NCI-H2107 treated with DMSO at 0.1 percent for 48 hours (cell line): ENCODE measurements around the gene SORCS3.

Source experiments
- DNase-seq: peaks from one replicate; lab custom pipeline; 2025; ENCODE audit not compliant: unreplicated experiment; lab: John Stamatoyannopoulos, UW

The SORCS3 gene

DNA sequence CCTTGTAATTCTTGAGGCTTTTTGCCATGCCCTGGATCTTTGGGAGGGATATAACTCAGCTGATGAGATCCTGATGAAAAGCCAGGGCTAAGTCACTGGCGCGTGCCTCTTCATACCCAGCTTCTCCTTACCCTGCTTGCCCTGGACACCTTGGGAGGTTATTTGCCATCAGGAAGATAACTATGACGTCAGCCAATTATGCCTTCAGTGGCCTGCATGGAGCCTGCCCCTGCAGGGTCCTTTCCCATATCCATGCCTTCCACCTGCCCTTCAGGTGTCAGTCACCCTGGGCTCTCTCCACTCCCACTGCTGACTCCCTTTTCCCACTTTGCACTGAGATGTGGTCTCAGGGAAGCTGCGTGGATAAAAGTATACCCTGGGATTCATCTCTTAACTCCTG, 520.1 kb downstream of the SORCS3 start:
- no peak for DNase-seq

DNA sequence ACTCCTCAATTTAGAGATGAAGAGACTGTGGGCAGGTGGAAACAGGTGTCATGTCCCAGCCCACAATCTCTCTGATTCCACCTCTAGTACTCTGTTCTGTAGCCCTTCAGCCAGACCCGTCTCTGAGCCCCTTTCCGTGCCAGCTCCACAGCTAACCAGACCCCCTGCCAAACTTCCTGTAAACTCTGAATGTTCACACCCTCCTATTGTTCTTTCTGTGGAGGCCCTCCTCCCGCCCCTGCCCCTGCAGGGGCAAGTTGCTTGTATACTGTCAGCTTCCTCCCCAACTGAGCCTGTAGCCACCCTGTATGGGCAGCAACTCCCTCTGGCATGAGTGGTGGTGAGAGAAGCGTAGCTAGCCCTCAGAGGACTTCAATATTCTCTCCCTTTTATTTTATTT, 520.7 kb downstream of the SORCS3 start:
- DNase-seq = no peak

DNA sequence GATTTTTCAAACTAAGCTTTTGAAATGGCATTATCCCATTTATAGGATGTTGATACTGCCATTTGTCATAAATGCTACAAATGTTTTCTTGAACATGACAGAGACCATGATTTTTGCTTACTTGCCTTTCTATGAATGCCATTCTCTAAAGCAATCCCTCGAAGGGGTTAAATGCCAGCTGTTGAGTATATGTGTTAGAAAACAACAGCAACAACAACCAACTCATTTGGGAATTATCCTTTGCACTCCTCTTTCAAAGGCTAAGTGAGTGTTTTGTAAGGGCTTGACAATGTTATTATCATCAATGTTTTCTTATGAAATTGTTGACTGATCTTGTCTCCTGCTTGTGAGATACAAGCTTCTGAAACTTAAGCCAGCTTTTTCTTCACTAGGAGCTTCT, 529.4 kb downstream of the SORCS3 start:
- DNase-seq = no peak

DNA sequence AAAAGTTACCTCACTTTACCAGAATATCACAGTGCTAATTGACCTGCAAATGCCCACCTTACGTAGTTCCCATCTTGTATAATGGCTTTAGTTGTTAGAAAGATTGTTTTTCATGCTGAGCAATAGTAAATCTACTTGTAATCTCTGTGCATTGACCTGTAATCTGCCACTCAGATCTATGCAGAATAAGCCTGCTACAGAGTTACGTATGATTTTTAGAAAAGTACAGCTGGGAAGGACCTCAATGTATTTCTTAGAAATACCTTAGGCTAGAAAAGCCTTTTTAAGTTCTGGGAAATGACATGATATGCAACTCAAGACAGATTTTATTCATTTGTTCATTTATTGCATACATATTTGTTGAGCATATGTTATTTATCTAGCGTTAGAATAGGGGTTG, 530.9 kb downstream of the SORCS3 start:
- no peak for DNase-seq

DNA sequence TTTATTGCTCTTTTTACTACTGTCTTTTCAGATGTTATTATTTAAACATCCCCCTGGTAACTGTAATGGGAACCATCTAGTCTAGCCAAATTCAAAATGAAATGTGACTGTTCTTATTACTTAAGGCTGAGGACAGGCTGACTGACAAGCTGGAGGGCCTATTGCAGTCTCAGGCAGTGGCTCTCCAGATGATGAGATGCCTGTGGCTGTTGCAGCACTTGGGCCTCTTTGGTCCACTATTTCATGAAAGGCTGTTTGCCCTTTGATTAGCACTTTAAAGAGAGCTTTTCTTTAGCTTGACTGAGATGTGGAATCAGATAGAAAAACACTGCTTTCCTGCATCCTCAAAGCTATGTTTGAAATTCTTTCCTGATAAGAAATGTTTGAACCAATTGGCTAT, 540.5 kb downstream of the SORCS3 start:
- DNase-seq = no peak

DNA sequence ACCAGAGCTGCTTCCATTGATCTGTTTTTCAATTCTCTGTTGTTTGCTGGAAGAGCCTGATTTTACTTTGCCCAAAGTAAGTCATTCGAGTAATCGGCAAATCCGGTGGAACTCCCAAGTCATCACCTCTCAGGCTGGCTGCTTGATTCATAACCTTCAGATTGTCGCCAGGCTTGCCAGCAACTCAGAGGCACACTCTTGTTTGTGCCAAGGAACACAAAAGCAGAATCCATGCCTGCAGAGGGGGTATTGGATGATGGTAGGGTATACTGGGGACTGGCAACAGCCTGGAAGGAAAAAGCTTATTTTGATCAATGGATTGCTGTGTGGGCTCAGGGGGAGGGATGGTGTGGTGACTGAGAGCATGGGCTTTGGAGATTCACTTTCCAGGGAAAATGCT, 542.4 kb downstream of the SORCS3 start:
- DNase-seq = no peak

DNA sequence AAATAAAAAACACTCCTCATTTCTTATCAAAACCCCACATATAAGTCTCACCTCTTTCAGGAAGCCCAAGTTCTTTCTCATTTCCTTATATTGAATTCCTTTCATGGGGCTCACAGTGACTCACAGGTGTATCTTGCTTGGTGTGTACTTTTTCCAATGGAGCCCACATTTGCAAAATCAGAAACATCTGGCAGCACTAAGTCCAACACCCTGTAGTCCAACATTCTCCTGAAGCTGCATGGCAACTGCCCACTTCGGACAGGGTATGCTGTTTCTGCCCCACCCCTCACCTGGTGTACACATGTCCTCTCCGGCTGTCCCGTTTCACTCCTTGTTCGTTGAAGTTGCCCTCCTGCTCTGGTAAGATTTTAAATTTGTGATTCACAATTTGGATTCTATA, 544.1 kb downstream of the SORCS3 start:
- no peak for DNase-seq

DNA sequence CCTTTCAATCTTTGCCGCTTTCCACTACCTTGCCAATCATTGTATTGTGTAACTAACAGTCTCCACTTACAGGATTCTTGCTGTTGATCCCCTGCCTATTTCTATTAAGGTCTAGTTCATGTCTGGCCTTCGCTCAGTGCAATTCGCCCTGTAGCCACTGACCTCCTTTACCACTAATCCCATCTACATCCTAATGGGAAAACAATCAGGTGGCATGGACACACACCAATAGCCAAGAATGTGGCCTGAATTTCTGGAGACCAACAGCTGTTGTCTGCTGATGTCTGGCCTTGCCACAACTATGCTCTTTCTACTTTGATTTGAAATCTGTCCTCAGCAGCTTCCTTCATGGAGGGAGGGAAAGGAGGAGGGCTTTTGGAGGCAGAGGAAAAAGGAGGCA, 546.2 kb downstream of the SORCS3 start:
- DNase-seq = no peak

DNA sequence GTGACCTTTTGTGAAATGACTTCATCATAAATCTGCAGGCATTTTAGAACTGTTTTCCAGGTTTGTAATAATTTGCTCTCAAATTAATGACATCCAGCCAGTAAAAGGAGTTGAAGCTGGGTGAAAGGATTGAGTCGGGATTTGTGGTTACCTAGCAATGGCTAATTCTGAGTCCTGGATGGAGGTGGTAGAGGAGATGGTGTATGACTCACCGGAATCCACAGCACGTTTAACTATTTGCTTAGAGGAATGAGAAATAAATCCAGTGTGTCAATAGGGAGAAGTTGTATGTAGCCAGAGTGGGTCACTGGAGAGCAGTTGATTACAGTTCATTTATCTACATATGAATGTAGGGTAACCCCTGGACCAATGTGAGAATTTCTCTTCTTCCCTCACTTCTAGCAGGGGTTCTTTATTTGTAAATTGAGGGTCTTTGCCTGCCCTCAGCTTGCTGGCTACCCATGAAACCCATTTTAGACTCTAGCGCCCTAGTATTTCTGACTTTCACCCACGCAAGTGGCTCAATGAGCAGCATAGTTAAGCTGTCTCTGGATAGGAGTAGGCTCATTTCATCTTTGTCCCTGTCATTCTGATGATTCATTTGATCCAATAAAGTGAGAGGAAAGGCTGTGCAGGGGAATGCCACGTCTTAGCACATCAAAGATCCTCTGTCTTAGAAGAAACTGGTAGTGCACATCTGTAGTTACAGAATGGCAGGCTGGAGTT, 547.8 kb downstream of the SORCS3 start:
- no peak for DNase-seq

DNA sequence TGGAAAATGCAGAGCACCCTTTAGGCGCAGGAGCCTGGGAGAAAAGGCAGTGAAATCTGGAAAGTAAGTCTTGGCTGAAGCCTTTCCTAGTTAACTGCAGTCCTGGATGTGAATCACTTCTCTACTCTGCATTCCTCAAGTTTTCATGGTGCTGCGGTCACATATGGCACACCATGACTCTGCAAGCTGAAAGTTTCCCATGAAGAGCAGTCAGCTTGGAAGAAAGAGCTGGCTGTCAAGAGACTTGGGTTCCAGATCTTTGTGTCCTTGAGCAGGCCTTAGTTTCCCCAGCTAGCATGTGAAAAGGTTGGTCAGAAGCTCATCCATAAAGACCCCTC, 548.3 kb downstream of the SORCS3 start:
- no peak for DNase-seq

DNA sequence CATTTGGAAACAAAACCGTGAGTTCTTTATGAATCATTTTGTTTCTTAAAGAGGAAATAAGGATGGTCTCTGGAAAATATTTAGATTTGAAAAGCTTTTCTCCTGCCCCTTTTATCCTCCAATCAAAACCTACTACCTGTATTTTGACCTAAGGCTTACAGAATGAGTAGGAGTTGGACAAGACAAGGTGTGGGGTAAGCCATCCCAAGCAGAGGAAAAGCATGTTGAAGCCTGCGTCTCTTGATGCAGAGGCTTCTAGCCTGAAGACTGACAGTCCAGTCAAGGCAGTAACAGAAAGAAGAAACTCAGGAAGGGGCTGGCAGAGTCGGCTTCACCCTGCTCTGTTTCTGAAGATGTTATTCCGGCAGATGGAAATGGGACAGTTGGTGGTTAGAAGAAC, 551.1 kb downstream of the SORCS3 start:
- DNase-seq = no peak

DNA sequence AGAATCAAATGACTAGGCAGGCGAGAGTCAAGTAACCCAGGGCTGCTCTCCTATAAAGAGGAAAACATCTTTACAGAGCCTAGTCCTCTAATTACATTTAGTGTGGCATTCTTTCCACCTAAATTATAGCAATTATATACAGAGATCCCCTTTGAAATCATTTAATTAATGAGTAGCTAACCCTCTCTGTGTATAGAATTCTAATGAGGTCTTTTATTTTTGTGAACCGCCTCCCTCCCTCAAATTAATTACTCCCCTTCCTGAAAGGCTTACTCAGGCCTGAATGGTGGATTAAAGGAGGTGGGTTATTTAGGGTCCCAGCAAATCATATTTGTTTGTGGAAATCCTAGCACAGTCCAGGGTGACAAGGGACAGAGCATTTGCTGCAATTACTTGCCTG, 551.8 kb downstream of the SORCS3 start:
- no peak for DNase-seq

DNA sequence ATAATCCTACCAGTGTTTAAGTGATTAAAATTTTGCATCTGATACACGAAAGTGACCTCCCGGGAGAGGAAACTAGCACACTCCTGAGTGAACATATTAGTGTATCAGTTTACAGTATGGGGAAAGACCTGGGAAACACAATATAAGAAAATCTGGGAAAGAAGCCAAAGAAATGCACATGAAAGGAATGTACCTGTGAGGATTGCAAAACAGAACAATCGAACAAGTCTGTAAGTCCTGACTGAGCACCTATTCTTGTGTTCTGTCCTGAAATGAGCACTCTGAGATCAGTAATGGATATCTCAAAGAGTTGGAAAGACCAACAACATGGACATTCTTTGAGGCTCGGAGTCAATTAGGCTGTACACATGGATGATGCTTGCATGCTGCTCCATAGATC, 554.7 kb downstream of the SORCS3 start:
- no peak for DNase-seq

DNA sequence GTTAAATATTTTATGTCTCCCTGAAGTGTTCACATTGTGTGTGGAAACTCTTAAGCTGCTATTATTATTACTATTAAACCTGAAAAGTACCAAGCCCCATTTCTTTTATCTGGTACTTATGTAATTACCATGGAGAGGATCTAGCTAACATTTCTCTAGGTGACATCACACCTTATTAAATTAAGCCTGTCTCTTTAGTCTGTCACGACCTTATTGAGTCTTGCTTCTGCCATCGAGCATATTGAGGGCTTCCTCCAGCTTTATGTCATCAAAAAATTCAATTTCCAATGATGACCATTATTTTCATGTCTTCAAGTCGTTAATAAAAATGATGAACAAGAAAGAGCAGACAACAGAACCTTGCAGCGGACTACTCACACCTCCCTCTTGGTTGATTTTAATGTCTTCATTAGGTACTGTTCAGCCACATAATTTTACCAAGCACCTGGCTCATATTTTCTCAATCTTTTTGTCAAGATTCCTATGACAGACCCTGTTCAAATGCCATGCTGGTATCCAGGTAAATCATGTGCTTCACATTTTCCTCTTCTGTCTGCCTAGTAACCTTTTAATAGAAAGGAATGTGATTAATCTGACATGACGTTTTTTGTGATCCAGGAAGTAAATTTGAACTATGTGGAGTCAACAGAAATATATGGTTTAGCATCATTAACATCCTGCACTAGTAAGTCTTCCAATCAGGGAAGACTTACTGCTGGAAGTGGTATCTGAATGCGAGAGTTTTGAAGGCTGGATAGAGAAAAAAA, 556.7 kb downstream of the SORCS3 start:
- no peak for DNase-seq

DNA sequence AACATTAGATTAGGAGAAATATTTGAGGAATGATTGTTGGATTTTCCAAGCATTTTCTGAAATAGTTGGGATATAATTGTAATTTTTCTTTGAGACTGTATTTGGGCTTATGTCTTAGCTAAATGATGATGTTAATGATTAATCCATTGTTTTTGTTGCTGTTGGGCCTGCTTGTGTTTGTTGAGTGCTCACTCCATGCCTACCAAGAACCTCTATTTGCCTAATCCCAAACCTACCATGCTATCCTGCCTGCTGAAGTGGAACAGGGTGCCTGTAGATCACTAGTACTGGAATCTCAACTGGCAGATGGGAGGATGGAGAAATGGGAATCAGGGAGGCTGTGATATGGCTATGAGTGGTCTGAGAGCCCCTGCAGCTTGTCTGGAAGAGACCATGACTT, 565.5 kb downstream of the SORCS3 start:
- no peak for DNase-seq

DNA sequence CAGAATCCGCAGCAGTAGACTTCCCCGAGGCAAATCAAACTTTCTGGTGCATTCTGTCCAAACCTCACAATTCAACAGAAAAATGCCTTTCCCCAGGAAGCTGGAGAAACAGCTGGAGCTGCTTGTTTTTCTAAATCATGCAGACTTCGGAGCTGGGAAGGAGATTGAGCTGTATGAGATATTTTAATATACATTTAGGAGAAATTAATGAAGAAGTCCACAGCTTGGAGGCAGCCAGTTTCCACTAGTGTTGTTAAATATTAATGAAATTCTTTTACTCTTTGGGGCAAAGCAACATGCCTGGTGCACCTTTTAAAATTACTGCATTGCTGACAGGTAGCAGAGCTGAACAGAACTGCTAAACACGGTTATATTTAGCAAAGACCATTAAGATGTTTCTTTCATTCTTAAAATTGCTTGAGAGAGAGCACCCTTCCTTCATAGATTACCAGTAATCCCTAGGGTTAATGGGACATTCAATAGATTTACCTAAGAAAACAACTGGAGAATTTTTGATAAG, 566.4 kb downstream of the SORCS3 start:
- DNase-seq = no peak

DNA sequence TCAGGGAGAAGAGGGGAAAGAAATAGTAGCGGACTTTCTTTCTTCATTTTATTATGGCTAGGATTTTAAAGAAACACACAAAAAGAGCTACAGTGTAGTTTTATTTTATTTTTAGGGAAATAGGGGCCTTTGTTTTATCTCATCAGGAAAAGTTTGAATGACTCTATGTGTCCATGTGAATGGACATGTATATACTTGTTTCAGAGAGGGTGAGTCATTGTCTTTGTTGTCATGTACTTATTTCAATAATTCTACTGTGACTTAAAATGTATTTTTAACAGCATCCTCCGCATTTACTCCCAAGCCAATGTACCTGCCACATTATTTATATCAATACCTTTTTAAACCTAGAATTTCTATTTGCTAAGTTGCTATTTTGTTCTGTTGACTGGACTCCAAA, 569.5 kb downstream of the SORCS3 start:
- DNase-seq = no peak

DNA sequence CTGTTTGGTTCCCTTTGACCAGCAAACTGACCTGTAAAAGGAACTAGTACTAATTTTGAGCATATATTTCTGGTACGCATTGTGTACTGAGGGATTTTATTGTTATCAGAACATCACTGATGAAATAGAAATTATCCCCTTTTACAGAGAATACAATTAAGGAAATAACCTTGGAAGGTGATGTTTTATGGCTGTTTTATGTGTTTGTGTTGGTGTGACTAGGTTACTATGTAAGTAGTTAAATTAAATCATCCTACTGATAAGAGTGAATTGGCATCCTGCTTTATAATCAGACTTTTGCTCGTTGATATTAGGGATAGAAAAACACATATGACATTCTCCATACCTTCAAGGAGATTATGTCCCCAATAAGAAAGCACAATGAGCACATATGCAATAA, 596.6 kb downstream of the SORCS3 start:
- DNase-seq = no peak

DNA sequence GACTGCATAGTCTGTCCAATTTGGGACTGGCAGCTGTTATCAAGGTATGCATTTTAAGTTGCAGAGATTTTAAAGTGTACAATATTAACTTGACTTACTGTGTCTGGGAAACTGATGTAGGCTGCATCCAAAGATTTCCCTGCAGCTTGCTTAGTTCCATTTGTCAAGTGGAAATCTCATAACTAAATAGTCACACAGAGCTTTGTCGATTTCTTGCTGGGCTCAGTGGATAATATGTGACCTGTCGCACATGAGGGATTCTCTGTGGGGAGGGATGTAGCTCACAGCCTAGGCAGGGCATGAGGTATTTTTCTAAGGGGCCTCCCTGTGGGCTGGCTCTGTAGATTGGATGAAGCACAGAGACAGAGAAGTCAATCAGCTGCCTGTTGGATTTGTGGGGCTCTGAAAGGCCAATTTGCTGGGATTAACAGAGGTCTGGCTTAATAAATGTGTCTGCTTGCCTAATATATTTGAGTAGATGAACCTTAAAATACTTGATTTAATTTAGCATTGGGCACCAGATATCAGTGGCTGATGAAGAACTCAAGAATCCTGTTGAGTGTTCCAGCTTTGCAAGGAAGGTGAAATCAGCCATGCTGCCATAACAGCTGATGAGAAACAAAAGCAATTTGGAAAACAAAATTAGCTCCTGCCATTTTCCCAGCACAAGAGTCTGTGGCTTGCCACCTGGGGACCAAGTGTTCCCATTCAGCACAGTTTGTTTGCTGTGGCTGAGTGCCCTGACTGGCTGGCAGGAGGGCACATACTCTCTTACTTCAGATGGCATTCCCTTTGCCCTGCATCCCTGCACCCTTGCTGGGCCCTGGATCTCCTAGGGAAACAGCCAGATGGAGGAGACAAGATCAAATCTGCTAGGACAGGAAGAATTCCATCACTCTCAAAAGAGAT, 598.5 kb downstream of the SORCS3 start:
- DNase-seq = no peak

DNA sequence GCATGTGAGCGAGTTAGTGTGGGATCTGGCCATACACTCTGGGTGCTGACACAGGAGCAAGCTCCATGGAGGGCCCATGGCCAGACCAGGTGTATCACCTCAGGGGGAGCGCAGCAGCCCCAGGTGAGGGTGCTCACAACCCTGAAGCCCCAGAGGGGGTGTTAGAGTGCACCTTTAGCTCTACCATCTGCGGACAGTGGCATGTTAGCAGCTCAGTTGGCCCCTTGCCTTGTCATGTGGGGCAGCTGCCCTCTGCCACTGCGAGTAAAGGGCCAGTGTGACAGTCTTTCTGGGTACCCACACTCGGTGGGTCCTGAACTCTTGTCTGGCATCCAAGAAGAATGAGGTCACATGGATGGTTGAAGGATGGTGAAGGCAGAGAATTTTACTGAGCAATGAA, 600.2 kb downstream of the SORCS3 start:
- no peak for DNase-seq

DNA sequence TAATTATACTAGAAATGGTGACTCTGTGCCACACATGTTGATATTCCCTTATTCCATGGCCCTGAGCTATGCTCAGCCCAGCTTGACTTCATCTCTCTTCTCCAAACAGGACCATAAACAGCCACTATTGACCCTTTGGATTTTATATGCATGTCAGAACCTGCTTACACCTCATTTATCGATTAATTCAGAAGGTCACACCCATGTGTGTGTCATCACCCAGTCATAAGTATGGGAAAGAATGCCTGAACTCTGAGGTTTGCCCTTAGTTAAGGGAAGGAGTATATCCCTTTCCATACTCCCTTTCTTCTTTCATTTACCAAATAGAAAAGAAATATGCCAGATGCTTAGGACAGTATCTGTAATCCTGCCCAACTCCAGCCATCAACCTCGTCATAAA, 602.3 kb downstream of the SORCS3 start:
- no peak for DNase-seq

DNA sequence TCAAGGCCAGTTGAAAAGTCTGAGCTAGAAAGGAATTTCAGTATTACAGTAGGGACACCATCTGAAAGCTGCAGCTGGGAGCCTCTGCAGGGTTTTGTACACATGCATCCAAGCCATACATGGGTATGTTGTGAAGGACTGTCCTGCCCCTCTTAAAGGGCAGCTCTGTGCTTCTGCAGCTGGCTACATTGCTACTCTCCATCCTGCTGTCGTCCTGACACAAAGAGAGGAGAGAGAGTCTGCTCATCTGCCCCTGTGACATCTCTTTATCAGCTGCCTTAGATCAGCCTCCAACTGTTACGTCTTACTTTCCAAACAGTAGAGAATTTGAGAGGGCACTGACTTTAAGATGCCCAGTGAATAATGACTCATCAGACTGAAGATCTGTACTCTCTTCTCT, 602.7 kb downstream of the SORCS3 start:
- DNase-seq = no peak
